Loucy (cell line): ENCODE measurements around the gene PBX1.

Experiments
- H2AFZ ChIP-seq: fragments of 200-600 bp; sonication (generic); 2 replicates; pipeline ENCODE4 v1.6.0; 2016; ENCODE audit warnings: antibody characterized with exemption, mild to moderate bottlenecking, low read length, moderate library complexity
- H3F3A ChIP-seq: fragments of 200-600 bp; 2 replicates; pipeline ENCODE4 v1.6.0; 2016; ENCODE audit warnings: antibody characterized with exemption, low read depth, mild to moderate bottlenecking
- H3K27me3 ChIP-seq: fragments of 200-600 bp; sonication (generic); 2 replicates; pipeline ENCODE4 v1.6.1; 2014; ENCODE audit warnings: low read length, mild to moderate bottlenecking; ENCODE audit not compliant: insufficient read depth, poor library complexity, severe bottlenecking
- H3K36me3 ChIP-seq: fragments of 200-600 bp; sonication (generic); 2 replicates; pipeline ENCODE4 v1.6.1; 2016; ENCODE audit warnings: low read length; ENCODE audit not compliant: insufficient read depth
- H3K4me1 ChIP-seq: fragments of 200-600 bp; sonication (generic); 2 replicates; pipeline ENCODE4 v1.5.1; 2014; ENCODE audit warnings: low read length, mild to moderate bottlenecking; ENCODE audit not compliant: insufficient read depth, poor library complexity, severe bottlenecking
- H3K4me2 ChIP-seq: fragments of 200-600 bp; sonication (generic); 2 replicates; pipeline ENCODE4 v1.6.0; 2014; ENCODE audit warnings: antibody characterized with exemption, low read length, low read depth, mild to moderate bottlenecking; ENCODE audit not compliant: poor library complexity, severe bottlenecking
- H3K4me3 ChIP-seq: fragments of 200-600 bp; sonication (generic); 2 replicates; pipeline ENCODE4 v1.5.1; 2014; ENCODE audit warnings: low read length, mild to moderate bottlenecking, mixed read lengths; ENCODE audit not compliant: poor library complexity, severe bottlenecking
- H3K79me2 ChIP-seq: fragments of 200-600 bp; sonication (generic); 2 replicates; pipeline ENCODE4 v1.6.1; 2014; ENCODE audit warnings: low read length; ENCODE audit not compliant: insufficient read depth
- H3K9ac ChIP-seq: fragments of 200-600 bp; sonication (generic); 2 replicates; pipeline ENCODE4 v1.6.0; 2014; ENCODE audit warnings: mild to moderate bottlenecking, low read depth, low read length, moderate library complexity; ENCODE audit not compliant: poor library complexity, severe bottlenecking
- H3K9me2 ChIP-seq: fragments of 200-600 bp; sonication (generic); replicated peaks from 2 replicates; pipeline ENCODE4 v1.6.1; 2016; ENCODE audit warnings: low read depth, low read length, mixed read lengths
- H3K9me3 ChIP-seq: fragments of 200-600 bp; sonication (generic); 2 replicates; pipeline ENCODE4 v1.6.1; 2014; ENCODE audit warnings: mild to moderate bottlenecking, antibody characterized with exemption, low read length, low read depth; ENCODE audit not compliant: insufficient read depth
- H4K20me1 ChIP-seq: fragments of 200-600 bp; sonication (generic); 2 replicates; pipeline ENCODE4 v1.6.0; 2014; ENCODE audit warnings: antibody characterized with exemption, low read length, mild to moderate bottlenecking; ENCODE audit not compliant: insufficient read depth, poor library complexity, severe bottlenecking
- EZH2phosphoT487 ChIP-seq: fragments of 200-600 bp; IDR thresholded peaks from 2 replicates; pipeline ENCODE4 v1.6.1; 2018; ENCODE audit warnings: antibody characterized with exemption, mild to moderate bottlenecking, moderate library complexity, borderline replicate concordance
- TF ChIP-seq, protein P1 (sequence below): fragments of 200-600 bp; sonication (generic); conservative IDR thresholded peaks from 2 replicates; pipeline ENCODE4 v1.5.1; 2014; ENCODE audit warnings: mild to moderate bottlenecking, antibody characterized with exemption, low read length

The PBX1 gene

GRCh38 chr1:164742745-164743144, 183.8 kb downstream of the PBX1 start:
- Histone ChIP-seq H2AFZ (no peak overlapping the region), H3K9ac (no peak overlapping the region), H3K9me2 (no peaks in the 10 kb centered on the region), H3K4me3 (no peak overlapping the region), H3K9me3 (no peaks in the 10 kb centered on the region), H4K20me1 (no peaks in the 10 kb centered on the region), H3K4me1 (no peaks in the 10 kb centered on the region), H3F3A (no peaks in the 10 kb centered on the region), H3K79me2 (no peaks in the 10 kb centered on the region), H3K27me3 (no peaks in the 10 kb centered on the region), H3K36me3 (no peaks in the 10 kb centered on the region), H3K4me2 (no peak overlapping the region)
- no peak for TF ChIP-seq EZH2phosphoT487
- TF ChIP-seq, protein P1, sequence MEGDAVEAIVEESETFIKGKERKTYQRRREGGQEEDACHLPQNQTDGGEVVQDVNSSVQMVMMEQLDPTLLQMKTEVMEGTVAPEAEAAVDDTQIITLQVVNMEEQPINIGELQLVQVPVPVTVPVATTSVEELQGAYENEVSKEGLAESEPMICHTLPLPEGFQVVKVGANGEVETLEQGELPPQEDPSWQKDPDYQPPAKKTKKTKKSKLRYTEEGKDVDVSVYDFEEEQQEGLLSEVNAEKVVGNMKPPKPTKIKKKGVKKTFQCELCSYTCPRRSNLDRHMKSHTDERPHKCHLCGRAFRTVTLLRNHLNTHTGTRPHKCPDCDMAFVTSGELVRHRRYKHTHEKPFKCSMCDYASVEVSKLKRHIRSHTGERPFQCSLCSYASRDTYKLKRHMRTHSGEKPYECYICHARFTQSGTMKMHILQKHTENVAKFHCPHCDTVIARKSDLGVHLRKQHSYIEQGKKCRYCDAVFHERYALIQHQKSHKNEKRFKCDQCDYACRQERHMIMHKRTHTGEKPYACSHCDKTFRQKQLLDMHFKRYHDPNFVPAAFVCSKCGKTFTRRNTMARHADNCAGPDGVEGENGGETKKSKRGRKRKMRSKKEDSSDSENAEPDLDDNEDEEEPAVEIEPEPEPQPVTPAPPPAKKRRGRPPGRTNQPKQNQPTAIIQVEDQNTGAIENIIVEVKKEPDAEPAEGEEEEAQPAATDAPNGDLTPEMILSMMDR: no peak

- TF ChIP-seq, protein P1: no peak
- TF ChIP-seq EZH2phosphoT487: no peak
- no peaks in the 10 kb centered on the region for H3K9me2 ChIP-seq
- no peaks in the 10 kb centered on the region for H3K9me3 ChIP-seq
- no peaks in the 10 kb centered on the region for H3K4me1 ChIP-seq
- H2AFZ ChIP-seq: no peak overlapping the region
- H3K79me2 ChIP-seq: no peaks in the 10 kb centered on the region
- H4K20me1 ChIP-seq: no peaks in the 10 kb centered on the region
- H3F3A ChIP-seq: no peaks in the 10 kb centered on the region
- H3K36me3 ChIP-seq: no peaks in the 10 kb centered on the region
- no peak overlapping the region for H3K4me3 ChIP-seq
- H3K4me2 ChIP-seq: no peak overlapping the region
- no peak overlapping the region for H3K9ac ChIP-seq
- no peaks in the 10 kb centered on the region for H3K27me3 ChIP-seq
Measured at GRCh38 chr1:164743976-164744375, 185.0 kb downstream of the PBX1 start.

- H2AFZ ChIP-seq: no peak overlapping the region
- H4K20me1 ChIP-seq: no peaks in the 10 kb centered on the region
- no peaks in the 10 kb centered on the region for H3K9me2 ChIP-seq
- H3K4me3 ChIP-seq: no peak overlapping the region
- H3K4me1 ChIP-seq: no peaks in the 10 kb centered on the region
- H3K27me3 ChIP-seq: no peaks in the 10 kb centered on the region
- no peak overlapping the region for H3K9ac ChIP-seq
- no peaks in the 10 kb centered on the region for H3K36me3 ChIP-seq
- no peaks in the 10 kb centered on the region for H3K79me2 ChIP-seq
- no peaks in the 10 kb centered on the region for H3F3A ChIP-seq
- TF ChIP-seq, protein P1: no peak
- no peak overlapping the region for H3K4me2 ChIP-seq
- no peaks in the 10 kb centered on the region for H3K9me3 ChIP-seq
Measured at GRCh38 chr1:164745736-164746135, 186.8 kb downstream of the PBX1 start.
